HG03558 (cell line): ENCODE measurements around the gene CEMIP.
"Not testable (repeated sequence)": the region's sequence is repeated elsewhere in the genome, so short reads cannot be mapped to it uniquely, and the experiment has no call there.

Experiments used
- ATAC-seq: cut with Tn5 transposase; IDR thresholded peaks from one replicate; pipeline ENCODE4 v1.9.1; 2021; ENCODE audit warnings: moderate number of reproducible peaks; ENCODE audit not compliant: unreplicated experiment; ENCODE audit errors: extremely low read depth

The CEMIP gene

DNA sequence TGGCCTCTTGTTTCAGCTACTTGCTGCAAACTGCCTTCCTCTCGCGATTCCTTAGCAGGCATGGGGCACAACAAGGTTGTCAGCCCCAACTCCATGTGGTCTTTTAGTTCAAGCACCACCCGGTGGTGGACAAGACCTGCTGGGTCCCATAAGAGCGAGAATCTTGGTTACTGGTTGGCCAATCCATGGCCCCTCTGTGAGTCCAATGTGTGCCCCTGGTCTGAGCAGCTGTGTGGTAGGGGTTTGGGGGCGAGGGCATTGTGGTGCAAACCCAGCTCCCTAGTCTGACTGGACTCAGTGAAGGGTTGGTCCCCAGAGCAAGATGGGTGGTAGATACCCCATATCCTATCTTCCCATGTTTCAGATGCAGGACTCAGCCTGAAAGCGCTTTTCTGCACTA, 161.7 kb downstream of the CEMIP start:
- no peak for ATAC-seq

DNA sequence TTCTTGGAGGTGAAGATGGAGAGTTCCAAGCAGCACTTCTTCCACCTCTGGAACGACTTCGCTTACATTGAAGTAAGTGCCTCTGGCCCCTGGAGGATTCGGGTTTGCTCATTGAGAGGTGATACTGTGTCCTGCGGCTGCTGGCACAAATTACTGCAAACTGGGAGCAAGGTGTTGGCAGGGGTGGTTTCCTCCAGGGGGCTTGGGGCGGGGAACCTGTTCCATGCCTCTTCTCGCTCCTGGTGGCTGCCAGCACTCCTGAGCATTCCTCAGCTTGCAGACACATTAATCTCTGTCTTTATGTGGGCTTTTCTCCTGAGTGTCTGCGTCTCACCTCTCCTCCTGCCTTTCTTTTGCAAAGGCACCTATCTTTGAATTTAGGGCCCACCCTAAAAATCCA, 163.1 kb downstream of the CEMIP start:
- no peak for ATAC-seq

DNA sequence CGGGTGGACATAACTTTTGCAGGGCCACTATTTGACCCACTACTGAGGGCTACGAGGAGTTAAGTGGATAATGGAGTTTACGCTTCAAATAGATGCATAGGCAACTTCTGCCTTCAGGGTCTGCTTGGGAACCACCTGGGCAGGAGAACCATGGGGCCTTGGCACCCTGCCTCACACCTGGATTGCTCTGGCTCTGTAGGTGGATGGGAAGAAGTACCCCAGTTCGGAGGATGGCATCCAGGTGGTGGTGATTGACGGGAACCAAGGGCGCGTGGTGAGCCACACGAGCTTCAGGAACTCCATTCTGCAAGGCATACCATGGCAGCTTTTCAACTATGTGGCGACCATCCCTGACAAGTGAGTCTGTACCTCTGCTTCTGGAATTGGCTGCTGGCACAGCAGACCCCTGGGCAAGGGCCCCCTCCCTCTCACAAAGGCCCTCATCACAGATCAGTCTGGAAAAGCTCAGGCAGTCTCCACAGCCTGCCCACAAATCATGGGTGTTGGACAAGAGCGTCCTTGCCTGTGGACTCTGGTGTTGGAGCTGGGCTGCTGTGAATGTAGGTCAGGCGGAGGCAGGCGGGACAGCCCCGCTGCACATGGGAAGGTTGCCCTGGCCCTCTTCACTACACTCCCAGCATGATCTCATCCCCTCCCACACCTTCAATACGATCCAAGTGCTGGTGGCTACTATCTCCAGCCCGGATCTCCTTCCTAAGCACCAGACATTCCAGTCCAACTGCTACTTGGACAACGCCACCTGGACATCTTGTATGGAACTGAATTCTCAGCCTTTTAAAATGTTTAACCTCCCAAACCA, 163.8 kb downstream of the CEMIP start:
- ATAC-seq = no peak

- no peak for ATAC-seq
These were observed 165.6 kb downstream of the CEMIP start for GRCh38 chr15:80944818-80945217.

DNA sequence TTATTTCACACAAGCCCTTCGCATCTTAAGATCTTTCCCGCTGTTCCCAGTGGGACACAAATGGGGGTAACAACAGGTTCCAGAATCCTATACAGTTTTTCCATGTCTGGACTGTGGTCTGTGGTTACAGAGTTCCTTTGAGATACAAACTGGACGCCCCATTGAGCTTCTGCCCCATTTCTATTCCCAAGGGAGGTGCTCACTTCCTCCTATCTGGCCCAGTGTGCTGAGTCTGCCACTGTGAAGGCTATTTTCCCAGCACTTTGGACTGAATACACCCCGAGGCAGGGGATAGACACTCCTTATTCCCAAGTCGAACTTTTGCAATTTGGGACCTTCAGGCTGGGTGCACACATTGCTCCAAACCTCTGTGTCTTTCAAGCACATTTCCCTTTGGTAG, 166.4 kb downstream of the CEMIP start:
- no peak for ATAC-seq

DNA sequence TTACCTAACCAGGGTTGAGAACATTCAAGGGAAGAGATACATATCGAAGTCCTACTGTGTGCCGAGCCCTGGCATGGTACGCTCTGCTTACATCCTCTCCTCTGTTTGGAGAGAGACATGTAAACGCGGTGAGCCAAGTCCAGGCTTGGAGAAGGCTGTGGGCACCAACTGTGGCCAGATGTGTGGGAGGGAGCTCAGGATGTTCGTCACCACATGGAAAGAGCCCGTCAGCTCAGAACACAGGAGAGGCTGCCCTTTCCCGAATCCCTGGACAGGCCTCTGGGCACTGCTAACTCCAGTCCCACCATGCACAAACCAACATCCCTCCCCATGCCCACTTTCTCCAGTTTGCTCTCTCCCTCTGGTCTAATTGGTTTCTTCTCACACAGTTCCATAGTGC, 167.4 kb downstream of the CEMIP start:
- no peak for ATAC-seq

DNA sequence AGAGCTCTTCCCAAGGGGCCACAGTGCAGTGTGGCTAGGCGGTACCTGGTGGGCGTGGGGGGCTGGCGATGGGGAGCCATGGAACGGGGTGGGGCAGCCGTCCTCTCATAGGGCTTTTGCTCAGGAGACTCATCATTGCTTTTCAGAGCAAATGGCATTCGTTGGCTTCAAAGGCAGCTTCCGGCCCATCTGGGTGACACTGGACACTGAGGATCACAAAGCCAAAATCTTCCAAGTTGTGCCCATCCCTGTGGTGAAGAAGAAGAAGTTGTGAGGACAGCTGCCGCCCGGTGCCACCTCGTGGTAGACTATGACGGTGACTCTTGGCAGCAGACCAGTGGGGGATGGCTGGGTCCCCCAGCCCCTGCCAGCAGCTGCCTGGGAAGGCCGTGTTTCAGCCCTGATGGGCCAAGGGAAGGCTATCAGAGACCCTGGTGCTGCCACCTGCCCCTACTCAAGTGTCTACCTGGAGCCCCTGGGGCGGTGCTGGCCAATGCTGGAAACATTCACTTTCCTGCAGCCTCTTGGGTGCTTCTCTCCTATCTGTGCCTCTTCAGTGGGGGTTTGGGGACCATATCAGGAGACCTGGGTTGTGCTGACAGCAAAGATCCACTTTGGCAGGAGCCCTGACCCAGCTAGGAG, 169.6 kb downstream of the CEMIP start:
- no peak for ATAC-seq

GRCh38 chr15:80949756-80950155, 170.6 kb downstream of the CEMIP start:
- no peak for ATAC-seq

GRCh38 chr15:80950291-80951078, 171.3 kb downstream of the CEMIP start:
- no peak for ATAC-seq

GRCh38 chr15:80951941-80952340, 172.8 kb downstream of the CEMIP start:
- no peak for ATAC-seq

GRCh38 chr15:80953001-80953952, 174.1 kb downstream of the CEMIP start:
- ATAC-seq = no peak

- ATAC-seq = no peak
These were observed 175.0 kb downstream of the CEMIP start for GRCh38 chr15:80953953-80954778.

- peak; percentile 40 for ATAC-seq
These were observed 176.6 kb downstream of the CEMIP start for GRCh38 chr15:80955571-80956452.

- ATAC-seq = no peak
These were observed 178.4 kb downstream of the CEMIP start for GRCh38 chr15:80957556-80957955.

DNA sequence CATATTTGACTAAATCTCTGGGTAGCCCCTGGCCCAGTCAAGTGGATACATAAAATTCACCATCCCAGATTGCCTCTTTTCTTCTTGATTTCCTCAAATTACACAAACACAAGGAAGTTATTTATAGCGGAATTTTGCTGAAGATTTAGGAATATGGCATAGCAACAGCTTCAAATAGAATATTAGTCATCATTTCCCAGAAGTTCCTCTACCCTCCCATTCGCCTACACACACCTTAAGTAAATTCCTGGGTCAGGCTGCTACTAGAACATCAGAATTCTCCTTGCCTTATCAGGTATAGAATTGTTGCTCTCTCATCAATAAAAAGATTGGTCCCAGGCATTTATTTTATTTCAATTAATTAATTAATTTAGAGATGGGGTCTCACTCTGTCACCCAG, 178.8 kb downstream of the CEMIP start:
- ATAC-seq = no peak

- no peak for ATAC-seq
These were observed 179.8 kb downstream of the CEMIP start for GRCh38 chr15:80958818-80959495.

DNA sequence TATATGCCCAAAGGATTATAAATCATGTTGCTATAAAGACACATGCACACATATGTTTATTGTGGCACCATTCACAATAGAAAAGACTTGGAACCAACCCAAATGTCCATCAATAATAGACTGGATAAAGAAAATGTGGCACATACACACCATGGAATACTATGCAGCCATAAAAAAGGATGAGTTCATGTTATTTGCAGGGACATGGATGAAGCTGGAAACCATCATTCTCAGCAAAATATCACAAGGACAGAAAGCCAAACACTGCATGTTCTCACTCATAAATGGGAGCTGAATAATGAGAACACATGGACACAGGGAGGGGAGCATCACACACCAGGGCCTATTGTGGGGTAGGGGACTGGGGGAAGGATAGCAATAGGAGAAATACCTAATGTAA, 186.3 kb downstream of the CEMIP start:
- ATAC-seq = not testable (repeated sequence)
